Activated CD8-positive, alpha-beta T cell treated with anti-CD3 and anti-CD28 coated beads for 36 hours (primary cell): ENCODE results near the gene RBP4. TPM values are rescaled to one million over a fixed set of nuclear protein-coding genes. Genes with fewer than 3 reads are reported as not detected.

ENCODE experiments used
- ATAC-seq: fragments of 200-7000 bp; cut with Tn5 transposase; one replicate; pipeline ENCODE4 v1.10.0; 2021; ENCODE audit warnings: mild to moderate bottlenecking, moderate library complexity
- CTCF ChIA-PET: fragments of 350-600 bp; sonication (Branson Sonifier 250); formaldehyde crosslinking; loops from one replicate; lab custom pipeline; 2021; ENCODE audit warnings: antibody characterized with exemption; lab: Charles Lee
- POLR2A ChIA-PET: fragments of 350-600 bp; sonication (Branson Sonifier 250); formaldehyde crosslinking; loops from one replicate; lab custom pipeline; 2021; ENCODE audit warnings: antibody characterized with exemption; lab: Charles Lee
- DNase-seq: peaks from one replicate; pipeline ENCODE4 v3.0.0-alpha.2; 2020
- H3K27ac Mint-ChIP-seq: one replicate; pipeline ENCODE4 v1.8.0; 2021; ENCODE audit warnings: mild to moderate bottlenecking, mixed read lengths
- H3K27me3 Mint-ChIP-seq: one replicate; pipeline ENCODE4 v1.8.0; 2021; ENCODE audit warnings: mixed read lengths
- H3K36me3 Mint-ChIP-seq: one replicate; pipeline ENCODE4 v1.8.0; 2021; ENCODE audit warnings: low read depth, mixed read lengths
- H3K4me1 Mint-ChIP-seq: one replicate; pipeline ENCODE4 v1.8.0; 2021; ENCODE audit warnings: low read depth, mixed read lengths
- H3K4me3 Mint-ChIP-seq: one replicate; pipeline ENCODE4 v1.8.0; 2021; ENCODE audit warnings: mild to moderate bottlenecking, moderate library complexity, mixed read lengths
- H3K9me3 Mint-ChIP-seq: one replicate; pipeline ENCODE4 v1.8.0; 2021; ENCODE audit warnings: mixed read lengths
- CTCF ChIP-seq: fragments of 200-600 bp; IDR thresholded peaks from one replicate; pipeline ENCODE4 v1.8.0; 2022; ENCODE audit warnings: antibody characterized with exemption, mild to moderate bottlenecking
- intact Hi-C: fragments of 100-400 bp; cut with micrococcal nuclease; formaldehyde crosslinking; loops from one replicate; pipeline ENCODE4 v1.10.0; 2022
- total RNA-seq, 2 experiments: library from RNA; stranded (reverse); gene quantifications; one replicate each; pipeline ENCODE4 v1.2.3, GENCODE V29; 2021

Gene RBP4
- total RNA-seq, 2 experiments from 2014 or later, result not detected

- ChIA-PET POLR2A (no interaction called here), CTCF (no interaction called here)
- no peak for ATAC-seq
- H3K36me3 Mint-ChIP-seq, result no peaks in the 10 kb centered on the region
- no peak for TF ChIP-seq CTCF
- peaks cover 3% of the 10 kb centered on the region for H3K27me3 Mint-ChIP-seq
- H3K27ac Mint-ChIP-seq, result no peak overlapping the region
- no peak for DNase-seq
- H3K4me1 Mint-ChIP-seq, result no peaks in the 10 kb centered on the region
- H3K9me3 Mint-ChIP-seq, result no peaks in the 10 kb centered on the region
- intact Hi-C loops, result no loop called here
- no peak overlapping the region for H3K4me3 Mint-ChIP-seq
These were observed 9.8 kb downstream of the RBP4 start for GRCh38 chr10:93591065-93591808.

GRCh38 chr10:93590638-93591037, 10.4 kb downstream of the RBP4 start:
- TF ChIP-seq CTCF, result no peak
- Mint-ChIP-seq H3K27me3 (peaks cover 3% of the 10 kb centered on the region), H3K27ac (no peak overlapping the region), H3K4me1 (no peaks in the 10 kb centered on the region), H3K9me3 (no peaks in the 10 kb centered on the region), H3K36me3 (no peaks in the 10 kb centered on the region), H3K4me3 (no peak overlapping the region)
- ChIA-PET POLR2A (no interaction called here), CTCF (no interaction called here)
- ATAC-seq (no peak), DNase-seq (no peak)
- intact Hi-C loops, result no loop called here

- H3K27me3 Mint-ChIP-seq, result peaks cover 3% of the 10 kb centered on the region
- ATAC-seq (no peak), DNase-seq (no peak)
- CTCF ChIA-PET, result no interaction called here
- POLR2A ChIA-PET, result no interaction called here
- H3K9me3 Mint-ChIP-seq, result no peaks in the 10 kb centered on the region
- no peak overlapping the region for H3K4me3 Mint-ChIP-seq
- no peak overlapping the region for H3K27ac Mint-ChIP-seq
- intact Hi-C loops, result no loop called here
- H3K36me3 Mint-ChIP-seq, result no peaks in the 10 kb centered on the region
- TF ChIP-seq CTCF, result no peak
- H3K4me1 Mint-ChIP-seq, result no peaks in the 10 kb centered on the region
These were observed 11.1 kb downstream of the RBP4 start for GRCh38 chr10:93589648-93590562.

- Mint-ChIP-seq H3K9me3 (peaks cover under 1% of the 10 kb centered on the region), H3K4me3 (no peak overlapping the region), H3K36me3 (no peaks in the 10 kb centered on the region), H3K27ac (no peak overlapping the region), H3K27me3 (peaks cover 7% of the 10 kb centered on the region), H3K4me1 (no peaks in the 10 kb centered on the region)
- CTCF ChIA-PET, result no interaction called here
- no peak for ATAC-seq
- no peak for DNase-seq
- TF ChIP-seq CTCF, result no peak
- POLR2A ChIA-PET, result no interaction called here
- intact Hi-C loops, result no loop called here
These were observed 16.6 kb downstream of the RBP4 start for GRCh38 chr10:93584445-93584844.

- TF ChIP-seq CTCF, result no peak
- POLR2A ChIA-PET, result no interaction called here
- Mint-ChIP-seq H3K4me1 (no peaks in the 10 kb centered on the region), H3K36me3 (no peaks in the 10 kb centered on the region), H3K27ac (no peak overlapping the region), H3K4me3 (no peak overlapping the region), H3K9me3 (peaks cover 4% of the 10 kb centered on the region), H3K27me3 (peaks cover 6% of the 10 kb centered on the region)
- no peak for DNase-seq
- intact Hi-C loops, result no loop called here
- CTCF ChIA-PET, result no interaction called here
- ATAC-seq, result no peak
These were observed 20.2 kb downstream of the RBP4 start for GRCh38 chr10:93580828-93581227.
